Measurements from ENCODE around the gene KATNIP.
"Not testable (repeated sequence)": the region's sequence is repeated elsewhere in the genome, so short reads cannot be mapped to it uniquely, and the experiment has no call there.

Gene KATNIP

DNA sequence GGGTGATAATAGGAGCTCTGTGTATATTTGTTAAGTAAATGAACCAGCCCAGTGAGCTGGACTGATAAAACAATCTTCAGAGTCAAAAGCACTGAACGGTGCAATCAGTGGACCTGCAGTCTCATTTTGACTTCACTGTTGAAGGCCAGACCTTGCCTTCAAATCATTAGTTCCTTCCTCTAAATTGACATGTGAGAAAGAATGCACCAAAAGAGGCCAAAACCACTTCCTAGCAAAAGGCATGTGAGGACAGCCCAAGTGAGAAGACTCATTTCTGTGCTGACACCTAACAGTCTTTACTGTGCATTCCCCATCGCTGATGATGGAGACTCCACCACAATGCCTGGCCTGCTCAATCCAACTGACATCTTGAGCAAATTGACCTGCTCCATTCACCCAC is 10.8 kb upstream of the KATNIP start:
- DNase-seq: no peak

DNA sequence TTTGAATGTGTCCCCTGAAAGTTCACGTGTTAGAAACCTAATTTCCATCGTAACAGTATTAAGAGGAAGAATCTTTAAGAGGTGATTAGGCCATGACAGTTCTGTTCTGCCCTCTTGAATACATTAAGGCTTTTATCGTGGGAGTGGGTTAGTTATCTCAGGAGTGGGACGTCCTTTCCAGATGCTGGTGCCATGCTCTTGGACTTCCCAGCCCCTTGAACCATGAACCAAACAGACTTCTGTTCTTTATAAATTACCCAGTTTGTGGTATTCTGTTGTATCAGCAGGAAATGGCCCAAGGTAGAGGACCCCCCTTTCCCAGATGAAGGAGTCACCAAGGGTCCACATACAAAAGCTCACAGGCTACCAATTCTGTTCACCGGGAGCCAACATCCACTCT is 10.3 kb upstream of the KATNIP start:
- DNase-seq: no peak

DNA sequence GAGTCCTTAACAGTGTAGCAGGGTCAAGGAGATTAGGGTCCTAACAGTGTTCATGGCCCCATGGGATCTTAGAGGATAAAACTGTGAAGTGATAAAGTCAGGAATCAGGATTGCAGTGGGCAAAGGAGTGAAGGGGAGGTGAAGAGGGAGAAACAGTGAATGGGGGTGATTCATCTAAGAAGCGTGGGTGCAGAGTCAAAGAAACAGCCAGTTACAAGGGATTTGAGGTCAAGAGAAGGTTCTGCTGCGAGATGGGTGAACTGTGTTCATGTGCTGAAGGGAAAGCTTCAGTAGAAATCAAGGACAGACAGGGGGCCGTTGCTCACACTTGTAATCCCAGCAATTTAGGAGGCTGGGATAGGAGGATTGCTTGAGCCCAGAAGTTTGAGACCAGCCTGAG is 6.1 kb upstream of the KATNIP start:
- DNase-seq: no peak

GRCh38 chr16:27544671-27545070 is 5.3 kb upstream of the KATNIP start:
- no peak for DNase-seq

- DNase-seq: no peak
Measured at GRCh38 chr16:27547134-27547533, 2.8 kb upstream of the KATNIP start.

- DNase-seq: no peak
Measured at GRCh38 chr16:27547851-27548250, 2.1 kb upstream of the KATNIP start.

- DNase-seq: no peak
Measured at GRCh38 chr16:27549464-27549745, 539 bp upstream of the KATNIP start.

DNA sequence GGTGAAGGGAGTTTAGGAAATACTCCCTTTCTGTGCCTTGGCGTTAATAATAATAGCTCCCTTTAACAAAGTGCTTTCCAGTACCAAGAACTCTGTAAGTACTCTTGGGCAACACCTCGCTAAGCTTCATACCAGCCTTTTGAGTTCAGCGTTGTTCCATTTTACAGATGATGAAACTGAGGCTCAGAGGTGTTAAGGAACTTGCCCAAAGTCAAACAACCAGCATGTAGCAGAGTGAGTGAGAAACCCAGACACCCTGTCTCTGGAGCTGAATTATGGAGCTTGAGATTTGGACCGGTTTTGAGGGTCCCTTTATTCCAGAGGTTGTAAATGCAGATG is 607 bp downstream of the KATNIP start:
- DNase-seq: no peak

DNA sequence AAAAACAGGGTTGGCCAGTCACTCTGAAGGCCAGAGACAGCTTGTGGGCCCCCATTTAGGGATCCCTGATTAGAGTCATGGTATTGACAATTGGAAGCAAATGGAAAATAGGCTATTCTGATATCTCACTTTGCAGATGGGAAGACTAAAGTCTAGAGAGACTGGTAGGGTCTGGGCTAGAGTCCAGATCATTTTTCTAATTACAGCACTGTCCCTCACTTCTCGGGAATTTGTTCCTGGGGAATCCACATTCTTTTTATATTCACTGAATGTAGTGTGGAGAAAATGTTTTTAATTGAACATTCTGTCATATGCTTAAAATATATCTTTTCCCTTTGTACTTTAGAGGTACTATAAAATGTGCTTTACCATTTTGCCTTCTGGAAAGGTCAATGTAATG is 1.1 kb downstream of the KATNIP start:
- DNase-seq: no peak

- DNase-seq: no peak
Measured at GRCh38 chr16:27556471-27556870, 6.5 kb downstream of the KATNIP start.

- no peak for DNase-seq
Measured at GRCh38 chr16:27558434-27558833, 8.5 kb downstream of the KATNIP start.

DNA sequence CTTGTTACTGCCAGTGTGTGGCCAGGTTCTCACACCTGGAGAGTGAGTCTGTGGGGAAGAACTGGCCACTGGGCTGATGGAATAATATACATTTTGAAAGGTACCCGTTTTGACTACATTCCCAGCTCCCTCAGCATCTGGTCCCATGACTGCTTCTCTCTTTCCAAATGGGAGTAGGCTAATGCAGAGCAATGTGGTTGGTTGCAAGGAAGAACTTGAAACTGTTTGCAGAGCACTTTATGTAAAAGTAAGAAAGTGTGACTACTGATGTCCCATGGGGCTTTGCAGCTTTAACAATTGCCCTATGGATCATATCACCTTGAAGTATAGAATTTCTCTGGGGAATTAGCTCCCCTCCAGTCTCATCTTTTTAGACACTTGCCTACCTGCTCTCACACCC is 9.0 kb downstream of the KATNIP start:
- no peak for DNase-seq

- no peak for DNase-seq
Measured at GRCh38 chr16:27561216-27561615, 11.3 kb downstream of the KATNIP start.

GRCh38 chr16:27564224-27564623 is 14.3 kb downstream of the KATNIP start:
- no peak for DNase-seq

DNA sequence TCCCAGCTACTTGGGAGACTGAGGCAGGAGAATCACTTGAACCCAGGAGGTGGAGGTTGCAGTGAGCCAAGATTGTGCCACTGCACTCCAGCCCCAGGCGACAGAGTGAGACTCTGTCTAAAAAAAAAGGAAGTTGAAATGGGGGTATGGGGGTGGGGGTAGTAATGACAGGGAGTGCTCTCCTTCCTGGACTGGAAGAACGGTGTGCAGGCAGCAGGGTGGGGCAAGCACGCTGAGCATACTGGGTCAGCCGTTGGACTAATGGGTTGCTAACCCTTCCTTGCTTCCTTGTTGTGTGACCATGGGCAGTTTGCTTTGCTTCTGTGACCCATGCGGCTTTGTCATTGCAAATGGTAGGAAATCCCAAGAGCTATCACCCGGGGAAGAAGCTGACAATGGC is 16.5 kb downstream of the KATNIP start:
- DNase-seq: no peak

DNA sequence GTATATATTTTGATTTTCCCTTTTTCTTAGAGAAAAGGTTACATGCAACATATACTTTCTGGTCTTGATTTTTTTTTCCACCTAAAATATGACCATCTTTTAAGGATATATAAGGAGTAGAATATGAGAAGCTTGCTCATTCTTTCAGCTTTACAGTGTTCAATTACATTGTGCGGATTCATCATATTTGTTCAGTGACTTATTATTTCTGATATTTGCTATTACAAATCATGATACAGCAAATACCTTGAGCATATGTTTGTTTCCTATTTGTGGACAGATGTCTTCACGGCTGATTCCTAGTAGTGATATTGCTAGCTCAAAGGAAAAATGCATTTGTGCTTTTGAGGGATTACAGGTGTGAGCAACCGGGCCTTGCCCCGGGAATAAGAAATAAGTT is 18.1 kb downstream of the KATNIP start:
- DNase-seq: no peak

DNA sequence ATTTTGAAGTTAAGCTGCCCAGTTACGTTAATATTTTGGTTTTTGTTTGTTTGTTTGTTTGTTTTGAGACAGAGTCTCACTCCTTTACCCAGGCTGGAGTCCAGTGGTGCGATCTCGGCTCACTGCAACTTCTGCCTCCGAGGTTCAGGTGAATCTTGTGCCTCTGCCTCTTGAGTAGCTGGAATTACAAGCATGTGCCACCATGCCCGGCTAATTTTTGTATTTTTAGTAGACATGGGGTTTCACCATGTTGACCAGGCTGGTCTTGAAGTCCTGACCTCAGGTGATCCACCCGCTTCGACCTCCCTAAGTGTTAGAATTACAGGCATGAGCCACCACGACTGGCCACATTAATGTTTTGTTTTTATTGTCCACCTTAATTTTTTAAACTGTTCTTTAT is 21.0 kb downstream of the KATNIP start:
- DNase-seq: not testable (repeated sequence)

- no peak for DNase-seq
Measured at GRCh38 chr16:27571433-27572326, 21.7 kb downstream of the KATNIP start.

GRCh38 chr16:27572711-27573110 is 22.8 kb downstream of the KATNIP start:
- no peak for DNase-seq

DNA sequence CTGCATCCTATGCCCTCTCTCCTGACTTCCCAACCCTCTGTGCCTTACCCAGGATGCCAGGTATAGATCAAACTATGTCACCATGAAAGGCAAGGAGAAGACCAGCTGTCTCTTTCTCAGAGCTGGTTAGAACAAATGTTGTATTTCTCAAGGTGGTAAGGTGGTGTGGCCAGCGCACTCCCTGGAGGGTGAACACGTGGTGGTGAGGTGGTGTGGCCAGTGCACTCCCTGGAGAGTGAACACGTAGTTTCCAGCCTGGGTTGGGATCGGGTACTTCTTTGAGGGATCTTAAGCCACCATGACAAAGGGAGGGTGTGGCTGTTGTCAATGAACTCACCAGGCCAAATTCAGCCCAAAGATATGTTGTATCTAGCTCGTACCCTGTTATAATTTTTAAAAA is 26.8 kb downstream of the KATNIP start:
- DNase-seq: no peak

GRCh38 chr16:27579087-27579980 is 29.4 kb downstream of the KATNIP start:
- no peak for DNase-seq

GRCh38 chr16:27582883-27583282 is 32.9 kb downstream of the KATNIP start:
- DNase-seq: no peak

GRCh38 chr16:27583634-27584033 is 33.7 kb downstream of the KATNIP start:
- DNase-seq: no peak

DNA sequence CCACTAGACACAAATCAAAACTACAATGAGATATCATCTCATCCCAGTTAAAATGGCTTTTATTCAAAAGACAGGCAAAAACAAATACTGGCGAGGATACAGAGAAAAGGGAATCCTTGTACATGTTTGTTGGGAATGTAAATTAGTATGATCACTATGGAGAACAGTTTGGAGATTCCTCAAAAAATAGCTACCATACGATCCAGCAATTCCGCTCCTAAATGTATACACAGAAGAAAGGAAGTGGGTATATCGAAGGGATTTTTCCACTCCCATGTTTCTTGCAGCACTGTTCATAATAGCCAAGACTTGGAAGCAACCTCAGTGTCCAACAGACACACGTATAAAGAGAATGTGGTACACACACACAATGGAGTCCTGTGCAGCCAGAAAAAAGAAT is 35.3 kb downstream of the KATNIP start:
- no peak for DNase-seq
